Activated naive CD4-positive, alpha-beta T cell treated with anti-CD3 and anti-CD28 coated beads for 36 hours (primary cell): ENCODE results near the gene DOK3. TPM values are rescaled to one million over a fixed set of nuclear protein-coding genes. Genes with fewer than 3 reads are reported as not detected.
"Not testable (repeated sequence)": the region's sequence is repeated elsewhere in the genome, so short reads cannot be mapped to it uniquely, and the experiment has no call there.

Experiments used
- CTCF ChIA-PET: fragments of 350-600 bp; sonication (Branson Sonifier 250); formaldehyde crosslinking; loops from one replicate; lab custom pipeline; 2021; ENCODE audit warnings: antibody characterized with exemption; lab: Charles Lee
- DNase-seq: peaks from one replicate; pipeline ENCODE4 v3.0.0-alpha.2; 2020
- H3K27ac Mint-ChIP-seq: one replicate; pipeline ENCODE4 v1.8.0; 2021; ENCODE audit warnings: mild to moderate bottlenecking, mixed read lengths
- H3K27me3 Mint-ChIP-seq: one replicate; pipeline ENCODE4 v1.8.0; 2021; ENCODE audit warnings: low read depth, mixed read lengths
- H3K36me3 Mint-ChIP-seq: one replicate; pipeline ENCODE4 v1.8.0; 2021; ENCODE audit warnings: low read depth, mixed read lengths
- H3K4me1 Mint-ChIP-seq: one replicate; pipeline ENCODE4 v1.8.0; 2021; ENCODE audit warnings: low read depth, mixed read lengths
- H3K4me3 Mint-ChIP-seq: one replicate; pipeline ENCODE4 v1.8.0; 2021; ENCODE audit warnings: mild to moderate bottlenecking, moderate library complexity, mixed read lengths
- H3K9me3 Mint-ChIP-seq: one replicate; pipeline ENCODE4 v1.8.0; 2021; ENCODE audit warnings: mixed read lengths
- intact Hi-C: fragments of 100-400 bp; cut with micrococcal nuclease; formaldehyde crosslinking; loops from one replicate; pipeline ENCODE4 v1.15.1; 2023
- total RNA-seq, 2 experiments: library from RNA; stranded (reverse); gene quantifications; one replicate each; pipeline ENCODE4 v1.2.3, GENCODE V29; 2021

The DOK3 gene
- total RNA-seq, 2 experiments from 2014 or later: 0.37 to 1.3 TPM

- DNase-seq: peak; percentile 8
Measured at GRCh38 chr5:177546258-177546741, 36.7 kb upstream of the DOK3 start.

GRCh38 chr5:177545487-177546257, 36.0 kb upstream of the DOK3 start:
- Mint-ChIP-seq H3K4me1 (peaks cover 24% of the 10 kb centered on the region), H3K9me3 (no peaks in the 10 kb centered on the region)

More at GRCh38 chr5:177546258-177546741, 36.7 kb upstream of the DOK3 start:
- CTCF ChIA-PET: interaction anchor here (1.9 kb wide), 1 partner anchor 45 kb away, joined by 5 read pairs; no protein-coding TSS in a partner anchor
- intact Hi-C loops: no loop called here
- Mint-ChIP-seq H3K4me1 (peaks cover 22% of the 10 kb centered on the region), H3K27ac (no peak overlapping the region), H3K36me3 (peaks cover 7% of the 10 kb centered on the region), H3K27me3 (no peaks in the 10 kb centered on the region), H3K9me3 (no peaks in the 10 kb centered on the region), H3K4me3 (no peak overlapping the region)

GRCh38 chr5:177542816-177543465, 33.3 kb upstream of the DOK3 start:
- H3K27ac Mint-ChIP-seq: no peak overlapping the region
- no peak overlapping the region for H3K4me3 Mint-ChIP-seq
- no peaks in the 10 kb centered on the region for H3K27me3 Mint-ChIP-seq
- intact Hi-C loops: no loop called here
- H3K36me3 Mint-ChIP-seq: peaks cover 7% of the 10 kb centered on the region
- H3K9me3 Mint-ChIP-seq: no peaks in the 10 kb centered on the region
- peaks cover 21% of the 10 kb centered on the region for H3K4me1 Mint-ChIP-seq
- CTCF ChIA-PET: interaction anchor here (0.8 kb wide), 1 partner anchor 14 kb away, joined by 3 read pairs; no protein-coding TSS in a partner anchor
- DNase-seq: no peak

More at GRCh38 chr5:177545487-177546257, 36.0 kb upstream of the DOK3 start:
- no peak overlapping the region for H3K4me3 Mint-ChIP-seq
- CTCF ChIA-PET: interaction anchor here (0.6 to 1.9 kb wide), 3 partner anchors 33 to 50 kb away, joined by 3 to 5 read pairs (median 4); no protein-coding TSS in a partner anchor
- peak overlapping the region; percentile 30 for H3K27ac Mint-ChIP-seq
- no peak for DNase-seq
- no peaks in the 10 kb centered on the region for H3K27me3 Mint-ChIP-seq
- intact Hi-C loops: no loop called here
- H3K36me3 Mint-ChIP-seq: peaks cover 6% of the 10 kb centered on the region

GRCh38 chr5:177540438-177540837, 30.8 kb upstream of the DOK3 start:
- Mint-ChIP-seq H3K27ac (no peak overlapping the region), H3K36me3 (peaks cover 9% of the 10 kb centered on the region), H3K4me1 (peaks cover 7% of the 10 kb centered on the region)

GRCh38 chr5:177539411-177539810, 29.8 kb upstream of the DOK3 start:
- no peaks in the 10 kb centered on the region for H3K9me3 Mint-ChIP-seq

More at GRCh38 chr5:177540438-177540837, 30.8 kb upstream of the DOK3 start:
- no peak overlapping the region for H3K4me3 Mint-ChIP-seq
- no peaks in the 10 kb centered on the region for H3K27me3 Mint-ChIP-seq
- intact Hi-C loops: no loop called here
- CTCF ChIA-PET: interaction anchor here (1.2 kb wide), 1 partner anchor 12 kb away, joined by 6 read pairs; no protein-coding TSS in a partner anchor
- no peaks in the 10 kb centered on the region for H3K9me3 Mint-ChIP-seq
- DNase-seq: no peak

GRCh38 chr5:177538876-177539275, 29.2 kb upstream of the DOK3 start:
- CTCF ChIA-PET: no interaction called here
- Mint-ChIP-seq H3K9me3 (no peaks in the 10 kb centered on the region), H3K4me1 (peaks cover 2% of the 10 kb centered on the region), H3K36me3 (peaks cover 9% of the 10 kb centered on the region), H3K27ac (no peak overlapping the region), H3K27me3 (no peaks in the 10 kb centered on the region), H3K4me3 (no peak overlapping the region)
- intact Hi-C loops: no loop called here
- no peak for DNase-seq

More at GRCh38 chr5:177539411-177539810, 29.8 kb upstream of the DOK3 start:
- intact Hi-C loops: no loop called here
- Mint-ChIP-seq H3K4me3 (no peak overlapping the region), H3K27me3 (no peaks in the 10 kb centered on the region), H3K36me3 (peaks cover 9% of the 10 kb centered on the region), H3K27ac (no peak overlapping the region), H3K4me1 (peaks cover 4% of the 10 kb centered on the region)
- CTCF ChIA-PET: interaction anchor here (1.2 kb wide), 1 partner anchor 11 kb away, joined by 6 read pairs; no protein-coding TSS in a partner anchor
- DNase-seq: no peak

GRCh38 chr5:177537389-177538361, 28.0 kb upstream of the DOK3 start:
- Mint-ChIP-seq H3K4me1 (peaks cover 2% of the 10 kb centered on the region), H3K36me3 (peaks cover 9% of the 10 kb centered on the region), H3K4me3 (no peak overlapping the region), H3K9me3 (no peaks in the 10 kb centered on the region), H3K27ac (no peak overlapping the region), H3K27me3 (no peaks in the 10 kb centered on the region)
- no peak for DNase-seq
- CTCF ChIA-PET: interaction anchor here (1.3 kb wide), 1 partner anchor 36 kb away, joined by 4 read pairs; no protein-coding TSS in a partner anchor
- intact Hi-C loops: no loop called here

- CTCF ChIA-PET: no interaction called here
- intact Hi-C loops: no loop called here
- no peak for DNase-seq
- Mint-ChIP-seq H3K27ac (no peak overlapping the region), H3K4me1 (peaks cover 2% of the 10 kb centered on the region), H3K9me3 (no peaks in the 10 kb centered on the region), H3K27me3 (no peaks in the 10 kb centered on the region), H3K4me3 (no peak overlapping the region), H3K36me3 (peaks cover 12% of the 10 kb centered on the region)
Measured at GRCh38 chr5:177536386-177536785, 26.8 kb upstream of the DOK3 start.

GRCh38 chr5:177535125-177535524, 25.5 kb upstream of the DOK3 start:
- Mint-ChIP-seq H3K27ac (no peak overlapping the region), H3K9me3 (no peaks in the 10 kb centered on the region), H3K36me3 (peaks cover 12% of the 10 kb centered on the region), H3K4me3 (no peak overlapping the region), H3K4me1 (no peaks in the 10 kb centered on the region), H3K27me3 (no peaks in the 10 kb centered on the region)
- DNase-seq: no peak
- CTCF ChIA-PET: interaction anchor here (0.7 kb wide), 1 partner anchor 428 kb away, joined by 3 read pairs; no protein-coding TSS in a partner anchor
- intact Hi-C loops: no loop called here

- peaks cover 14% of the 10 kb centered on the region for H3K36me3 Mint-ChIP-seq
- CTCF ChIA-PET, H3K9me3 Mint-ChIP-seq, H3K4me3 Mint-ChIP-seq, H3K4me1 Mint-ChIP-seq, H3K27me3 Mint-ChIP-seq, H3K27ac Mint-ChIP-seq, intact Hi-C loops, DNase-seq: not testable (repeated sequence)
Measured at GRCh38 chr5:177534433-177534832, 24.8 kb upstream of the DOK3 start.

- H3K27me3 Mint-ChIP-seq: no peaks in the 10 kb centered on the region
- CTCF ChIA-PET: interaction anchor here (1.1 kb wide), 1 partner anchor 30 kb away, joined by 3 read pairs; no protein-coding TSS in a partner anchor
- no peaks in the 10 kb centered on the region for H3K4me1 Mint-ChIP-seq
- H3K9me3 Mint-ChIP-seq: no peaks in the 10 kb centered on the region
- no peak overlapping the region for H3K4me3 Mint-ChIP-seq
- H3K27ac Mint-ChIP-seq: no peak overlapping the region
- no peak for DNase-seq
- peaks cover 8% of the 10 kb centered on the region for H3K36me3 Mint-ChIP-seq
- intact Hi-C loops: no loop called here
Measured at GRCh38 chr5:177531209-177531940, 21.7 kb upstream of the DOK3 start.
